CD4-positive, alpha-beta T cell treated with Interleukin-6 at 100 ng/mL for 8 hours (primary cell): Measurements from ENCODE around the gene ITGB4.

Source experiments
- DNase-seq: peaks from one replicate; pipeline ENCODE4 v3.0.0-alpha.2; 2020; ENCODE audit warnings: mixed read lengths, low spot score

ITGB4 gene

GRCh38 chr17:75731716-75732498 is 10.6 kb downstream of the ITGB4 start:
- no peak for DNase-seq

GRCh38 chr17:75733471-75733870 is 12.2 kb downstream of the ITGB4 start:
- DNase-seq = no peak

- DNase-seq = no peak
These were observed 13.5 kb downstream of the ITGB4 start for GRCh38 chr17:75734674-75735294.

- no peak for DNase-seq
These were observed 15.0 kb downstream of the ITGB4 start for GRCh38 chr17:75736173-75736835.

- no peak for DNase-seq
These were observed 16.1 kb downstream of the ITGB4 start for GRCh38 chr17:75737133-75737962.

GRCh38 chr17:75738218-75738802 is 17.1 kb downstream of the ITGB4 start:
- DNase-seq = no peak

GRCh38 chr17:75739174-75739573 is 17.9 kb downstream of the ITGB4 start:
- no peak for DNase-seq

GRCh38 chr17:75739801-75740200 is 18.5 kb downstream of the ITGB4 start:
- DNase-seq = no peak

GRCh38 chr17:75740215-75740614 is 19.0 kb downstream of the ITGB4 start:
- no peak for DNase-seq

GRCh38 chr17:75740631-75741077 is 19.4 kb downstream of the ITGB4 start:
- no peak for DNase-seq

- DNase-seq = no peak
These were observed 21.1 kb downstream of the ITGB4 start for GRCh38 chr17:75742337-75742736.

GRCh38 chr17:75743625-75744206 is 22.5 kb downstream of the ITGB4 start:
- DNase-seq = no peak

GRCh38 chr17:75748706-75749105 is 27.4 kb downstream of the ITGB4 start:
- no peak for DNase-seq

- DNase-seq = peak; percentile 84
These were observed 28.5 kb downstream of the ITGB4 start for GRCh38 chr17:75749545-75750389.

- DNase-seq = no peak
These were observed 29.6 kb downstream of the ITGB4 start for GRCh38 chr17:75750661-75751423.

GRCh38 chr17:75751676-75752404 is 30.6 kb downstream of the ITGB4 start:
- no peak for DNase-seq

- DNase-seq = no peak
These were observed 31.1 kb downstream of the ITGB4 start for GRCh38 chr17:75752405-75752709.

- DNase-seq = no peak
These were observed 31.7 kb downstream of the ITGB4 start for GRCh38 chr17:75752802-75753513.
